Muscle of back (tissue), 10 donors: ENCODE measurements around the gene MATR3. TPM values are rescaled to one million over a fixed set of nuclear protein-coding genes. Genes with fewer than 3 reads are reported as not detected.

Experiments used
- polyA plus RNA-seq, 10 donors: library from polyadenylated mRNA; unstranded; fragments of 120-200 nt; gene quantifications; one replicate each; pipeline ENCODE4 v1.2.1, GENCODE V29; 2013; ENCODE audit not compliant: insufficient read length in 10 of 10

MATR3 gene
- polyA plus RNA-seq, 10 donors = 262 to 386 (median 338) TPM

Other genes starting within 250 kb of the MATR3 start
- 10 to 100 TPM; 21.2 to 33.5 (median 25.3) TPM for gene SIL1, start 95.4 kb upstream of the MATR3 start, polyA plus RNA-seq
- gene PAIP2, start 48.1 kb downstream of the MATR3 start, polyA plus RNA-seq = 100 to 1,000 TPM; 111 to 133 (median 119) TPM
- gene SLC23A1, start 89.6 kb downstream of the MATR3 start, polyA plus RNA-seq = under 1 TPM; 0.09 to 0.69 (median 0.31) TPM
- gene MZB1, start 96.2 kb downstream of the MATR3 start, polyA plus RNA-seq = 1 to 10 TPM in 1 of 10 donors, under 1 TPM in 7, not detected in 2; 0.15 to 1.0 (median 0.57) TPM
- gene PROB1, start 101.4 kb downstream of the MATR3 start, polyA plus RNA-seq = 10 to 100 TPM; 22.4 to 40.5 (median 29.5) TPM
- gene SPATA24, start 110.3 kb downstream of the MATR3 start, polyA plus RNA-seq = 10 to 100 TPM in 7 of 10 donors, 1 to 10 TPM in 3; 7.4 to 10.8 (median 10.3) TPM
- gene DNAJC18, start 145.8 kb downstream of the MATR3 start, polyA plus RNA-seq = 10 to 100 TPM; 20.0 to 33.0 (median 25.7) TPM
- gene ECSCR, start 169.0 kb downstream of the MATR3 start, polyA plus RNA-seq = 10 to 100 TPM; 28.8 to 40.9 (median 32.3) TPM
- gene SMIM33, start 177.3 kb downstream of the MATR3 start, polyA plus RNA-seq = not detected
- 10 to 100 TPM; 26.5 to 40.3 (median 30.2) TPM for gene STING1, start 189.0 kb downstream of the MATR3 start, polyA plus RNA-seq